Erythroblast (primary cell): ENCODE data around the gene RBBP6.

ENCODE experiments used
- GATA1 ChIP-seq: IDR thresholded peaks from 2 replicates; pipeline ENCODE4 v1.6.1; 2011; ENCODE audit warnings: low read depth, mild to moderate bottlenecking, control low read depth, low read length, moderate library complexity
- POLR2A ChIP-seq: IDR thresholded peaks from 2 replicates; pipeline ENCODE4 v1.6.1; 2011; ENCODE audit warnings: mild to moderate bottlenecking, low read length

DNA sequence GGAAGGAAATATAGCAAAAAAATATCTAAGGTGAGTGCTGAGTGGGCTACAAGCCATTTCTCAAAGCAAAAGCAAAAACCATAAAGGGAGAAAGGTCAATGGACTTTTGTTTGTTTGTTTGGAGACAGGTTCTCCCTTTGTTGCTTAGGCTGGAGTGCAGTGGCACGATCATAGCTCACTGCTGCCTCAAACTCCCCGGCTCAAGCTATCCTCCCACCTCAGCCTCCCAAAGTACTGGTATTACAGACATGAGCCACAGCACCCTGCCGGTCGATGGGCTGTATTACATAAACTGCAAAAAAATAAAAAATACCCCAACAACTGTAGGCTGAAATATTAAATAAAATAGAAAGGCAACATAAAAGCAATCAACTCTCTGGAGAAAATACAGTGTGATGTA, 3.5 kb upstream of the RBBP6 start:
- TF ChIP-seq POLR2A, result no peak
- TF ChIP-seq GATA1, result no peak
